Stimulated activated CD4-positive, alpha-beta T cell treated with anti-CD3 and anti-CD28 coated beads, Interleukin-12 subunit alpha, Interleukin-12 subunit beta, amount 100 ng/mL, for 48 hours (primary cell): Measurements from ENCODE around the gene SLC1A4.
A peak's percentile ranks its signal among the peaks of the same experiment; 100 is the strongest.
"Not testable (repeated sequence)": the region's sequence is repeated elsewhere in the genome, so short reads cannot be mapped to it uniquely, and the experiment has no call there.

Experiments used
- DNase-seq, 3 donors: peaks; one replicate each; pipeline ENCODE4 v3.0.0-alpha.2; 2020; ENCODE audit warnings: low read depth in 2 of 3, low spot score in 1 of 3

Gene SLC1A4

GRCh38 chr2:64963719-64964118 is 25.5 kb upstream of the SLC1A4 start:
- no peak for DNase-seq

- DNase-seq, result no peak
Observed at GRCh38 chr2:64966017-64966416, 23.2 kb upstream of the SLC1A4 start.

- no peak for DNase-seq
Observed at GRCh38 chr2:64966839-64967238, 22.4 kb upstream of the SLC1A4 start.

- no peak for DNase-seq
Observed at GRCh38 chr2:64967601-64968000, 21.6 kb upstream of the SLC1A4 start.

- not testable (repeated sequence) for DNase-seq
Observed at GRCh38 chr2:64969086-64969485, 20.1 kb upstream of the SLC1A4 start.

- DNase-seq, result no peak
Observed at GRCh38 chr2:64970495-64970894, 18.7 kb upstream of the SLC1A4 start.

- no peak for DNase-seq
Observed at GRCh38 chr2:64972426-64972825, 16.8 kb upstream of the SLC1A4 start.

- DNase-seq, result no peak
Observed at GRCh38 chr2:64972876-64973275, 16.3 kb upstream of the SLC1A4 start.

- no peak for DNase-seq
Observed at GRCh38 chr2:64975232-64975821, 13.9 kb upstream of the SLC1A4 start.

- DNase-seq, result no peak
Observed at GRCh38 chr2:64976276-64976675, 12.9 kb upstream of the SLC1A4 start.

- DNase-seq, result no peak
Observed at GRCh38 chr2:64978514-64979268, 10.5 kb upstream of the SLC1A4 start.

- no peak for DNase-seq
Observed at GRCh38 chr2:64979744-64980143, 9.5 kb upstream of the SLC1A4 start.

- DNase-seq, result no peak
Observed at GRCh38 chr2:64980183-64980582, 9.0 kb upstream of the SLC1A4 start.

GRCh38 chr2:64982311-64982857 is 6.8 kb upstream of the SLC1A4 start:
- no peak for DNase-seq

- no peak for DNase-seq
Observed at GRCh38 chr2:64982932-64983331, 6.3 kb upstream of the SLC1A4 start.

GRCh38 chr2:64985447-64985846 is 3.8 kb upstream of the SLC1A4 start:
- DNase-seq, result no peak

GRCh38 chr2:64987001-64987955 is 1.9 kb upstream of the SLC1A4 start:
- DNase-seq, result peak in 1 of 3 donors; percentile 24

- DNase-seq, result no peak
Observed at GRCh38 chr2:64987956-64988419, 1.2 kb upstream of the SLC1A4 start.

GRCh38 chr2:64988420-64989125 is 626 bp upstream of the SLC1A4 start:
- DNase-seq, result peak; percentile 25 to 54 (median 34)

- no peak for DNase-seq
Observed at GRCh38 chr2:64989982-64990614, 899 bp downstream of the SLC1A4 start.
